SK-N-SH (cell line): ENCODE data around the gene SNRPA1. TPM values are rescaled to one million over a fixed set of nuclear protein-coding genes. Genes with fewer than 3 reads are reported as not detected.

ENCODE experiments used
- CTCF ChIA-PET: fragments of 300-600, 350-600 bp; formaldehyde crosslinking; extraction: SDS; loops from one replicate; lab custom pipeline; 2021; lab: Yijun Ruan, JAX
- POLR2A ChIA-PET: fragments of 350-600 bp; sonication (Branson Sonifier 250); formaldehyde crosslinking; extraction: SDS; loops from one replicate; lab custom pipeline; 2020; ENCODE audit warnings: antibody characterized with exemption, inconsistent platforms; lab: Yijun Ruan, JAX
- DNase-seq: peaks from one replicate; pipeline ENCODE4 v3.0.0; 2012
- H2AFZ ChIP-seq: fragments of 200-600 bp; sonication (generic); 2 replicates; pipeline ENCODE4 v1.8.1; 2016; ENCODE audit warnings: antibody characterized with exemption, mild to moderate bottlenecking, low read depth
- H3F3A ChIP-seq: fragments of 200-600 bp; sonication (generic); replicated peaks from 2 replicates; pipeline ENCODE3; 2016; ENCODE audit warnings: antibody characterized with exemption, mild to moderate bottlenecking; ENCODE audit not compliant: insufficient read depth
- H3K27ac ChIP-seq, 2 experiments: fragments of 200-500 bp in 1 of 2; fragments of 200-600 bp in 1 of 2; sonication (Bioruptor generic) in 1 of 2; sonication (generic), shearing (Covaris generic) in 1 of 2; 2 replicates each; pipeline versions ENCODE4 v1.5.1 to v1.6.1; 2014 to 2016; ENCODE audit warnings: low read depth in 2 of 2, inconsistent platforms in 1 of 2, low read length in 1 of 2, mild to moderate bottlenecking in 1 of 2, mixed read lengths in 1 of 2
- H3K27me3 ChIP-seq: fragments of 200-600 bp; sonication (generic), shearing (Covaris generic); 2 replicates; pipeline ENCODE4 v1.6.1; 2016; ENCODE audit warnings: mixed run types; ENCODE audit not compliant: insufficient read depth
- H3K36me3 ChIP-seq, 2 experiments: fragments of 200-500 bp in 1 of 2; fragments of 200-600 bp in 1 of 2; sonication (Bioruptor generic) in 1 of 2; sonication (generic) in 1 of 2; replicated peaks in 1 of 2; 2 replicates each; pipeline versions ENCODE3 to v1.5.1; 2014 to 2016; ENCODE audit warnings: low read length in 1 of 2, mild to moderate bottlenecking in 1 of 2; ENCODE audit not compliant: insufficient read depth in 2 of 2, control insufficient read depth in 1 of 2
- H3K4me1 ChIP-seq, 2 experiments: fragments of 200-500 bp in 1 of 2; fragments of 200-600 bp in 1 of 2; sonication (Bioruptor generic) in 1 of 2; sonication (generic), shearing (Covaris generic) in 1 of 2; 2 replicates each; pipeline versions ENCODE4 v1.5.1 to v1.6.1; 2014 to 2016; ENCODE audit warnings: low read depth in 1 of 2, low read length in 1 of 2, mixed run types in 1 of 2; ENCODE audit not compliant: insufficient read depth in 2 of 2, control insufficient read depth in 1 of 2
- H3K4me2 ChIP-seq: fragments of 200-600 bp; sonication (generic), shearing (Covaris generic); 2 replicates; pipeline ENCODE4 v1.6.1; 2017; ENCODE audit warnings: mixed run types
- H3K4me3 ChIP-seq, 2 experiments: fragments of 200-500 bp in 1 of 2; fragments of 200-600 bp in 1 of 2; sonication (Bioruptor generic) in 1 of 2; sonication (generic), shearing (Covaris generic) in 1 of 2; 2 replicates each; pipeline versions ENCODE4 v1.5.1 to v1.8.1; 2014 to 2016; ENCODE audit warnings: low read depth in 2 of 2, inconsistent platforms in 1 of 2, low read length in 1 of 2, mild to moderate bottlenecking in 1 of 2, mixed read lengths in 1 of 2, moderate library complexity in 1 of 2
- H3K79me2 ChIP-seq: fragments of 200-600 bp; sonication (generic); 2 replicates; pipeline ENCODE4 v1.8.1; 2017; ENCODE audit warnings: mild to moderate bottlenecking; ENCODE audit not compliant: insufficient read depth
- H3K9ac ChIP-seq: fragments of 200-600 bp; sonication (generic); 2 replicates; pipeline ENCODE4 v1.6.1; 2017; ENCODE audit warnings: mixed run types
- H3K9me2 ChIP-seq: fragments of 200-600 bp; sonication (generic); 2 replicates; pipeline ENCODE4 v1.6.1; 2017; ENCODE audit warnings: mixed run types
- H3K9me3 ChIP-seq: fragments of 200-600 bp; sonication (generic); 2 replicates; pipeline ENCODE4 v1.6.1; 2017; ENCODE audit warnings: mixed run types, mild to moderate bottlenecking, moderate library complexity
- H4K20me1 ChIP-seq: fragments of 200-600 bp; sonication (generic); 2 replicates; pipeline ENCODE4 v1.6.1; 2017; ENCODE audit warnings: mild to moderate bottlenecking, mixed run types; ENCODE audit not compliant: insufficient read depth
- ELF1 ChIP-seq: IDR thresholded peaks from 2 replicates; pipeline ENCODE4 v1.4.0; 2012
- EP300 ChIP-seq, 2 experiments: IDR thresholded peaks; 2 replicates each; pipeline versions ENCODE4 v1.4.0 to v1.6.1; 2012; ENCODE audit warnings: borderline replicate concordance in 1 of 2, low read depth in 1 of 2, low read length in 1 of 2
- FOSL2 ChIP-seq: IDR thresholded peaks from 2 replicates; pipeline ENCODE4 v1.4.0; 2012; ENCODE audit warnings: low read depth, mild to moderate bottlenecking, moderate library complexity, borderline replicate concordance
- FOXM1 ChIP-seq: IDR thresholded peaks from 2 replicates; pipeline ENCODE4 v1.4.0; 2012; ENCODE audit warnings: low read depth, mild to moderate bottlenecking
- GATA2 ChIP-seq: sonication (generic); formaldehyde crosslinking; IDR thresholded peaks from 2 replicates; pipeline ENCODE4 v1.5.0; 2020; ENCODE audit warnings: mild to moderate bottlenecking, missing genetic modification reagents
- JUND ChIP-seq: IDR thresholded peaks from 2 replicates; pipeline ENCODE4 v1.4.0; 2012
- RAD21 ChIP-seq: IDR thresholded peaks from 2 replicates; pipeline ENCODE4 v1.6.1; 2012; ENCODE audit warnings: mild to moderate bottlenecking, low read length
- RCOR1 ChIP-seq: fragments of 150-350 bp; IDR thresholded peaks from 2 replicates; pipeline ENCODE4 v1.6.1; 2017; ENCODE audit warnings: antibody characterized with exemption, low read length
- REST ChIP-seq: IDR thresholded peaks from 2 replicates; pipeline ENCODE4 v1.6.1; 2012; ENCODE audit warnings: mild to moderate bottlenecking, low read depth, low read length, moderate library complexity
- RFX5 ChIP-seq: IDR thresholded peaks from 2 replicates; pipeline ENCODE4 v1.6.1; 2012; ENCODE audit warnings: mild to moderate bottlenecking, improper control_type of control experiment, low read length
- SMC3 ChIP-seq: IDR thresholded peaks from 2 replicates; pipeline ENCODE4 v1.6.1; 2012; ENCODE audit warnings: low read depth, low read length, improper control_type of control experiment
- YY1 ChIP-seq: IDR thresholded peaks from 2 replicates; pipeline ENCODE4 v1.4.0; 2012; ENCODE audit warnings: low read depth, mild to moderate bottlenecking
- ZBTB33 ChIP-seq: IDR thresholded peaks from 2 replicates; pipeline ENCODE4 v1.4.0; 2012; ENCODE audit warnings: low read depth, borderline replicate concordance
- WGBS: methylation state at CpG from one replicate; pipeline ENCODE4 v1.1.6; 2017; ENCODE audit warnings: low lambda C conversion rate; 5-methylcytosine and 5-hydroxymethylcytosine counted together
- polyA plus RNA-seq, 3 experiments: library from polyadenylated mRNA; depleted of rRNA; stranded (reverse); fragments of >200 nt; gene quantifications; 2 replicates each; pipeline ENCODE4 v1.2.3, GENCODE V29; 2012
- TF ChIP-seq, protein P1 (sequence below): fragments of 200-600 bp; sonication (generic); IDR thresholded peaks from 2 replicates; pipeline ENCODE4 v1.6.1; 2017; ENCODE audit warnings: antibody characterized with exemption, mild to moderate bottlenecking, moderate library complexity
- TF ChIP-seq, protein P2 (sequence below): fragments of 150-350 bp; IDR thresholded peaks from 2 replicates; pipeline ENCODE4 v1.6.1; 2017; ENCODE audit warnings: antibody characterized with exemption, low read length, low read depth, borderline replicate concordance

Gene SNRPA1
- polyA plus RNA-seq, 1 of the 3 experiments (the other 2 are of a cell fraction): 62.3 TPM

DNA sequence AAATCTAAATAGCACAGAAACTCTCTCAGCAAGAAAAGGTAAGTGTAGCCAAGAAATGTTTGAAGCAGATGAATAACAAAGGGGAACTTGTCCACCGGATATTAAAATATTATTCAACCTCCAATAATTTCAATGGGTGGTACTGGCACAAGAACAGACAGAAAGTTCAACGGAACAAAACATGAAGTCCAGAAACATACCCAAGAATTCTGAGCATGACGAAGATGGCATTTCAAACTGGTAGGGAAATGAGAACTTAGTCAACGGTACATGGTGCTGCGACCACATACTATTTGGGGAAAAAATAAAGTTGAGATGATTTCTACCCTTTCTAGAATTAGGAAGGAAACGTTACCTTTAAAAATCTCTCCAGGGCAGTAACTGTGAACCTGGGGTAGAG is 48.7 kb downstream of the SNRPA1 start:
- Histone ChIP-seq H3K4me1 (peaks cover 11 to 41% of the 10 kb centered on the region in 2 experiments; a peak in 2 of 4 replicates), H3K27me3 (no peaks in the 10 kb centered on the region), H3K79me2 (peaks cover 97% of the 10 kb centered on the region), H3K9me2 (no peaks in the 10 kb centered on the region), H3K36me3 (peaks cover 0 to 18% of the 10 kb centered on the region in 2 experiments), H2AFZ (no peak overlapping the region), H3K9me3 (no peaks in the 10 kb centered on the region), H3F3A (no peaks in the 10 kb centered on the region), H3K9ac (no peak overlapping the region), H4K20me1 (peaks cover 94% of the 10 kb centered on the region), H3K27ac (no peak overlapping the region), H3K4me3 (no peak overlapping the region), H3K4me2 (no peak overlapping the region)
- WGBS: 95% methylated on average over 6 of the region's 6 CpGs
- CTCF ChIA-PET: interaction anchor here (12.8 kb wide), 1 partner anchor 157 kb away, joined by 190 read pairs; no protein-coding TSS in a partner anchor
- DNase-seq: no peak
- TF ChIP-seq GATA2: no peak
- no peak for TF ChIP-seq YY1
- TF ChIP-seq, protein P1, sequence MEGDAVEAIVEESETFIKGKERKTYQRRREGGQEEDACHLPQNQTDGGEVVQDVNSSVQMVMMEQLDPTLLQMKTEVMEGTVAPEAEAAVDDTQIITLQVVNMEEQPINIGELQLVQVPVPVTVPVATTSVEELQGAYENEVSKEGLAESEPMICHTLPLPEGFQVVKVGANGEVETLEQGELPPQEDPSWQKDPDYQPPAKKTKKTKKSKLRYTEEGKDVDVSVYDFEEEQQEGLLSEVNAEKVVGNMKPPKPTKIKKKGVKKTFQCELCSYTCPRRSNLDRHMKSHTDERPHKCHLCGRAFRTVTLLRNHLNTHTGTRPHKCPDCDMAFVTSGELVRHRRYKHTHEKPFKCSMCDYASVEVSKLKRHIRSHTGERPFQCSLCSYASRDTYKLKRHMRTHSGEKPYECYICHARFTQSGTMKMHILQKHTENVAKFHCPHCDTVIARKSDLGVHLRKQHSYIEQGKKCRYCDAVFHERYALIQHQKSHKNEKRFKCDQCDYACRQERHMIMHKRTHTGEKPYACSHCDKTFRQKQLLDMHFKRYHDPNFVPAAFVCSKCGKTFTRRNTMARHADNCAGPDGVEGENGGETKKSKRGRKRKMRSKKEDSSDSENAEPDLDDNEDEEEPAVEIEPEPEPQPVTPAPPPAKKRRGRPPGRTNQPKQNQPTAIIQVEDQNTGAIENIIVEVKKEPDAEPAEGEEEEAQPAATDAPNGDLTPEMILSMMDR: no peak
- TF ChIP-seq REST: no peak
- TF ChIP-seq, protein P2, sequence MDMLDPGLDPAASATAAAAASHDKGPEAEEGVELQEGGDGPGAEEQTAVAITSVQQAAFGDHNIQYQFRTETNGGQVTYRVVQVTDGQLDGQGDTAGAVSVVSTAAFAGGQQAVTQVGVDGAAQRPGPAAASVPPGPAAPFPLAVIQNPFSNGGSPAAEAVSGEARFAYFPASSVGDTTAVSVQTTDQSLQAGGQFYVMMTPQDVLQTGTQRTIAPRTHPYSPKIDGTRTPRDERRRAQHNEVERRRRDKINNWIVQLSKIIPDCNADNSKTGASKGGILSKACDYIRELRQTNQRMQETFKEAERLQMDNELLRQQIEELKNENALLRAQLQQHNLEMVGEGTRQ: no peak
- no peak for TF ChIP-seq RFX5
- no peak for TF ChIP-seq EP300 (IDR thresholded peaks at IDR 0.05; ENCODE audit: borderline replicate concordance in 1 of 2, low read depth in 1 of 2, low read length in 1 of 2)
- TF ChIP-seq ELF1: no peak
- no peak for TF ChIP-seq SMC3
- TF ChIP-seq FOSL2: no peak
- TF ChIP-seq FOXM1: no peak
- TF ChIP-seq RAD21: no peak
- no peak for TF ChIP-seq JUND
- TF ChIP-seq ZBTB33: no peak
- no peak for TF ChIP-seq RCOR1
- POLR2A ChIA-PET: no interaction called here
